WI38 (cell line): Measurements from ENCODE around the gene MANBA.

ENCODE experiments used
- H3K4me3 ChIP-seq: 2 replicates; pipeline ENCODE4 v1.5.1; 2011; ENCODE audit warnings: low read depth, mild to moderate bottlenecking, control low read depth, low read length
- CTCF ChIP-seq: IDR thresholded peaks from 2 replicates; pipeline ENCODE4 v1.5.1; 2012; ENCODE audit warnings: low read depth, mild to moderate bottlenecking, control low read depth, low read length

The MANBA gene

GRCh38 chr4:102598762-102599374, 161.9 kb downstream of the MANBA start:
- no peak for TF ChIP-seq CTCF
- no peak overlapping the region for H3K4me3 ChIP-seq

GRCh38 chr4:102598086-102598761, 162.5 kb downstream of the MANBA start:
- TF ChIP-seq CTCF, result no peak
- no peak overlapping the region for H3K4me3 ChIP-seq

GRCh38 chr4:102596532-102596931, 164.2 kb downstream of the MANBA start:
- H3K4me3 ChIP-seq, result no peak overlapping the region

GRCh38 chr4:102594000-102594399, 166.8 kb downstream of the MANBA start:
- no peak overlapping the region for H3K4me3 ChIP-seq

More at GRCh38 chr4:102596532-102596931, 164.2 kb downstream of the MANBA start:
- TF ChIP-seq CTCF, result no peak

GRCh38 chr4:102593147-102593546, 167.6 kb downstream of the MANBA start:
- TF ChIP-seq CTCF, result no peak
- H3K4me3 ChIP-seq, result no peak overlapping the region

More at GRCh38 chr4:102594000-102594399, 166.8 kb downstream of the MANBA start:
- TF ChIP-seq CTCF, result no peak

GRCh38 chr4:102592256-102592655, 168.5 kb downstream of the MANBA start:
- no peak for TF ChIP-seq CTCF
- no peak overlapping the region for H3K4me3 ChIP-seq

GRCh38 chr4:102589743-102590142, 171.0 kb downstream of the MANBA start:
- H3K4me3 ChIP-seq, result no peak overlapping the region
- no peak for TF ChIP-seq CTCF
